Retina (tissue), 1 donor: ENCODE data around the gene DHX16.
"Not testable (repeated sequence)": the region's sequence is repeated elsewhere in the genome, so short reads cannot be mapped to it uniquely, and the experiment has no call there.

Experiments used
- DNase-seq: peaks from one replicate; pipeline ENCODE4 v3.0.0-alpha.2; 2016

Gene DHX16

DNA sequence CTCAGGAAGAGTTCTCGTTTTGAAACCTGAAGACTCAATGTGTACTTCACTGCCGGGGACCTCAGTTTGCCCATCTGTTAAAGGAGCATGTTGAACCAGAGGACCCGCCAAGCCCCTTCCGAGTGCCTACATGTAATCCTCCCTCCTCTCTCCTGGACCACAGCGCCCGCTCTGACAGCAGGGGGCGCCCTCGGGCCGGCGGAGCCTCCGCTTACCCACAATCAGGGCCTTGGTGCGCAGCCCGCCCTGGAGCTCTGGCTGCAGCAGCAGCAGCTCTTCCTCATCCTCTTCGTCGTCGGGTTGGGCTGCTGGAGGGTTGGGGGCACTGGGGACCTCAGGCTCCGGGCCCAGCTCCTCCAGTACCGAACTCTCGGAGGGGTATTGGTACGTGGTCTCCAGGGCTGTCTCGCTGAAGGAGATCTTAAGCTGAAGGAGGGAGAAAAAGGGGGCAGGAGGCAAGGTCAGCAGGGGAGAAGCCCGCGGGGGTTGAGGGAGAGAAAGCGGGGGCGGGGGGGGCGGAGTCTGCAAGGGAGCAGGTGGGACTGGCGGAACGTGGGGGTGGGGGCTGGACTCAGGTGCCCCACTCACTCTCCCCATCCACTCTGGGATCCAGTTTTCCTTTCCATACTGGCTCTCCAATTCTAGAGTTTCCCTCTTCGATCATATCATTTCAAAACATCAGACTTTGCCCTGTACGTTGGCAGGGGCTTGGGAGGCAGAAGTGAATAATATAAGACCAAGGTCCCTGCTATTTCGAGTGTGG, 6.3 kb upstream of the DHX16 start:
- DNase-seq: peak; percentile 92

DNA sequence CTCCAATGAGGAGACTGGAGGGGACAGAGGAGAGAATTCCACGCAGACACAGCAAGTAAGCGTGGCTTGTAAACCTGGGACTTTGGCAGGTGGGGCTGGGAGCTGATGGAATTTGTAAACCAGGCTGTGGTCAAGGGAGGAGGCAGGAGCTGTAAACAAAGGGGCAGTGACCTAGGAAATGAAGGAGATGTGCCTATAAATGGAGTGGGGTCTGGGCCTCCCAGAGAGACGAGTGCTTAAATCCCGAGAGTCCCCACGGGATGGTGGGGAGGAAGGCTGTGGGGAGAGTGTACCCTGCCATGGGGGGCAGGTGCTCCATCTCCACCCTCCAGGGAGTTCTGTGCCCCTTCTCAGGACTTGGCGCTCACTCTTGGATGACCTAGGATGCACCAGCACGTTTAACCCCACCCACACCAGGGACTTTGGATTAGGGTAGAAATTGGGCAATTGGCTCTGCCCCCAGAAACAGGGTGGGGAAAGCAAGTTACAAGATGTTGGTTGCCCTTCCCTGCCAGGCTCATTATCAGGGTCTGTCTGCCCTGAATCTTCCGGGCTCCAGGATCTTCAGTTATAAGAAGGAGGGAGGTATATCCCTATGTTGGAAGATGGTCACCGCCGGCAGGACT, 4.0 kb upstream of the DHX16 start:
- DNase-seq: no peak

DNA sequence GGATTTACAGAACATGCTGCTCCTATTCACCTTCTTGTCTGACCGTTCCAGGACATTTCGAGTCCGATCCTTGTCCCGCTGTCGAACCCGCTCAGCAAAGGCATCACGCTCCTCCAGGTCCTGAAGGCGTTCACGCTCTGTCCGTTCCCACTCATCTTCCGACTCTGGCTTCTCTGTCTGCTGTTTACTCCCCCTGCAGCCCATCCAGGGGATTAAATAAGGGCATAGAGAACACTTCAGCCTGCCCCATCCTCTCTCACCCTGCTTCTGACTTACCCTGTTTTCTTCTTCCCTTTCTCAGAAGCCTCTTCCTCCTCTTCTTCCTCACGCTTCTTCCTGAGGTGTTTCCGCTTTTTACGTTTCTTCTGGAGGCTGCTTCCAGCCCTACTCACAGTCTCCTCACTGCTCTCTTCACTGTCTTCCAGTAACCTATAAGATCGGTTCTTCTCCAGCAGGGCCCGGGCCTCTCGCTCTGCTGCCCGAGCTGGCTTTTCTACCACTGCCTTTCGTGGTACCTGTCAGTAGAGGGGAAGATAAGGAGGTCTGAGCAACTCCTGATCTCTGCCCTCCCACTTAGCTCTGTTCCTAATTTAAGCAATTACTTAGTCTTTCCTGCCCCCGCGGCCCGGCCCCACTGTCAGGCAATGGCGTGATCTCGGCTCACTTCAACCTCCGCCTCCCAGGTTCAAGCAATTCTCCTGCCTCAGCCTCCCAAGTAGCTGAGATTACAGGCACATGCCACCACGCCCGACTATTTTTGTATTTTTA, 1.9 kb downstream of the DHX16 start:
- DNase-seq: no peak

DNA sequence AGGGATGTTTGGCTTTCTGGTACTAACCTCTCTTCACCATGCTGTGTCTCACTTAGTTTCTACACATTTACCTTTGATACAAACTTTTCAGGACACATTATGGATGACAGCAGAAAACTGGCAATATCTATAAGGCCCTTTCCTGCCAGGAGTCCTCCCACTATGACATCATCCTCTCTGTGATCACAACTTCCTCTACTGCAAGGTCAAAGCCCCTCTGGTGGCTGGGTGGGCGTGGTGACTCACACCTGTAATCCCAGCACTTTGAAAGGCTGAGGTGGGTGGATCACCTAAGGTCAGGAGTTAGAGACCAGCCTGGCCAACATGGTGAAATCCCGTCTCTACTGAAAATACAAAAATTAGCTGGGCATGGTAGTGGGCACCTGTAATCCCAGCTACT, 6.5 kb downstream of the DHX16 start:
- not testable (repeated sequence) for DNase-seq

DNA sequence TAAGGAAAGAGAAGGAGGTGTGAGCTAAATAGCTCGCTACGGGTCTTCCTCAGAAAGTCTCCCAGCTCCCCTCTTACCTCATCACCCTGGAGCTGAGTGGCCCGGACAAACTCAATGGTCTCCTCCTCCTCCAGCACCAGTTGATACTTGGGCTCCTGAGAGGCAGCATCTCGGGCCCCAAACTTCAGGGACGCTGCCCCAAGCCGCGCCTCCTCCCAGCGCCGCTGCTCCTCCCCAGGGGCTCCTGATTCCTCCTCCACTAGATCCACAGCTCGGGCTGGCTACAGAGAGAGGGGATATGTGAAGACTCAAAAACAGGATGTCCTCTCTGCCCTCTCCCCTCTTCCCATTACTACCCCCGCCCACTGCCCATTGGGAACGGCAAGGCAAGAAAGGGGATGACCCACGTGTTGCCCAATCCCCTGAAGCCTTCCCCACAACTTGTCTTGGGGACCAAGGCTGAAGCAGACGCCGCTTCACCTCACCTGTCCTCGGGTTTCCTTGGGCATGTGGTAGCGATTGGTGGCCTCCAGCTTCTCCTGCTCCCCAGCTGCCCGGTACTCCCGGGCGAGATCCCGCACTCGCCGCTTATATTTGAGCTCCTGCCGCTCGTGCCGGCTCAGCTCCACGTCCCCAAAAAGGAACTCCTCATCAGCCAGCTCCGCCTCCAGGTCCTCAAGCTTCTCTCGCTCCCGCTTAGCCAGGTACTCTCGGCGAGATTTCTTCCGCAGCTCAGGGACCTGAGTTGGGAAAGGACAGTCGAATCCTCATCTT, 7.6 kb downstream of the DHX16 start:
- DNase-seq: no peak

DNA sequence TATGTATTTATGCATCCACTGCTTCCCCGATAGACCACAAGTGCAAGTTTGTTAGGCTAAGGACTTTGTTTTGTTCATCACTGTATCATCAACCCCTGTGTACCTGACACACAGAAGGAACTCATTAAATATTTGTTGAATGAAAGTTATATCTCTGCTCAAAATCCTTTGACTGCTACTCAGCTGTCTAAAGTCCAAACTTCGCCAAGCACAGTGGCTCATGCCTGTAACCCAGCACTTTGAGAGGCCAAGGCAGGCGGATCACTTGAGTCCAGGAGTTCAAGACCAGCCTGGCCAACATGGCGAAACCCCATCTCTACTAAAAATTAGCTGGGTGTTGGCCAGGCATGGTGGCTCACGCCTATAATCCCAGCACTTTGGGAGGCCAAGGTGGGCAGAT, 14.9 kb downstream of the DHX16 start:
- not testable (repeated sequence) for DNase-seq

DNA sequence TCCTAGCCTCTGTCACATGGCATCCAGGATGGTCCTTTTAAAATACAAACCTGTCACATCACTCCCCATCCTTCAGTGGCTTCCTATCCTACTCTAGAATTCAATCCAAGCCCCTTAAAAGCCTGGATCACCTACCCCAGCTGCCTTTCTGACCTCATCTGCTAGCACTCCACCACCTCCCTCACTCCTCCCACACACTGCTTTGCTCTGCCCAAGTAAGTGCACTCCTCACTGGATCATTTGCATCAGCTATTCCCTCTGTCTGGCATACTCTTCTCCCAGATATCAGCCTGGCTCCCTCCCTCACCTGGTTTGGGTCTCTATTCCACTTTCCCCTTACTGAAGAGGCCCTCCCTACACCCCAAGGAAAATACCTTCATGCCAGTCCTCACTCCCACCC, 15.4 kb downstream of the DHX16 start:
- no peak for DNase-seq

DNA sequence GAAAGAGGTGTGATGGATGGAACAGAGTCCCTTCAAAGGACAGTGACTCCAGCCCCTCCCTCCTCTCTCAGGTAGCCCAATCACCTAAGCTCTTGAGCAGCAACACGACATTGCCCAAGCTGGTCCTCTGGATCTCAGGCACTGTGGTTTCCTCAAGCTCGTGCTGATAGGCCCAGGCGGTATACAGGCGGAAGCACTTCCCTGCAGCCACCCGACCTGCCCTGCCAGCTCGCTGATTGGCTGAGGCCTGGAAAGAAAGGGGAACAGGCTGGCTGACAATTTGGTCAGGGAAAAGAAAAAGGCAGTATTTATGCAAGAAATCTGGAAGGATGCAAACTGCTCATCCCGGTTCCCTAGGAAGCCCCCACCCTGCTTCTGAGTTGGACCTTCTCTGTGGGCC, 16.3 kb downstream of the DHX16 start:
- DNase-seq: no peak

DNA sequence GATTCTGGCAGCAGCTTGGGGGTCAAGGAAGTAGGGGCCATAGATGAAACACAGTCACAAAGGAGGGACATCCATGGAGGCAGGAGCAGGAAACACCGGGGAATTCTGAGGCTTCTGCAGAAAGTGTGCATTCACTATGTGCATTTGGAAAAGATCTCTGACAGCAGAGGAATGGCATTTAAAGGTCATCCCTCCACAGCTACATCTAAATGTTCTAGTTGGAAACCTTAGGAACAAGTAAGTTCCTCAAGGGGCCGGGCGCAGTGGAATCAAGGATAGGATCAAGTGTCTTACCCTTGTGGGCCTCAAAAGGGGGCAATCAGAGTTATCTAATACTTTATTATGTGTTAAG, 17.1 kb downstream of the DHX16 start:
- no peak for DNase-seq

DNA sequence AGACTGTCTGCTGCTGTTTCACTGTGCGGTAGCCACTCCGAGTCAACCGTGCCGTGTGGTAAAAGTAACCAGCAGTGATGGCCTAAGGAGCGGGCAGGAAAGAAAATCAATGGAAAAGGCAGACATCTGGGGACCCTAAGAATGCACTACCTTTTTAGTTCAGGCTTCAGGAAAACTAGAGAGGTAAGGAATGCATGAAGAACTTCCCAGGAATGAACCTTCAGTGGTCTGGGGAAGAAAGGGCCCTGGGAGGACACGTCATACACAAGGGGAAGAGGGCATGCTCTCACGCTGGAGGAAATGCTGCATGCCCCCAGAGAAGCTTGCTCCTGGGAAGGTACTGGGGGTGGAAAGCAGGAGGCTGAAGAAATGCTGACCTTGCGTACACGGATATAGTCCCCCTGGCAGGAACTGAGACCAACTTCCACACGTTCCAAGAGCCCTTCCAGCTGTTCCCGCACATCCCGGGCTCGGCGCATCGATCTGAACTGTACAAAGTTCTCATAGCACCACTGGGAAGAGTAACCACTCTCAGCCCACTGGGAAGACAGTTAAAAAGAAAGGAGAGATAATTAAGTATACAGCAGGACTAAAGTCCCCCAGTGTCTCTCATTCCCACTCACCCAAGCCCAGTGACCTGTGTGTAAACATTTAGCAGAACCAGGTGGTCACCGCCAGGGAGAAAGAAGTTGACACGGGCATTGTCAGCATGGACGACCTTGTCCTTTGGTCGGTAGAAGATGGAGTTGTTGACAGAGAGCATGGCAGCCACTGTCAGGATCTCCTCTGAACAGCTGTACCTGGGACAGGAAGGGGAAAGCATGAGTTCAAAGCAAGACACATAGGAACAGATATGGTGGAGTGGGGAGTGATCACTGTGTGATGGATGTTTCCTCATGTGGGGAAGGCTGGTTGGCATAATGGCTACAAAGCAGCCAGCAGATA, 17.7 kb downstream of the DHX16 start:
- no peak for DNase-seq

DNA sequence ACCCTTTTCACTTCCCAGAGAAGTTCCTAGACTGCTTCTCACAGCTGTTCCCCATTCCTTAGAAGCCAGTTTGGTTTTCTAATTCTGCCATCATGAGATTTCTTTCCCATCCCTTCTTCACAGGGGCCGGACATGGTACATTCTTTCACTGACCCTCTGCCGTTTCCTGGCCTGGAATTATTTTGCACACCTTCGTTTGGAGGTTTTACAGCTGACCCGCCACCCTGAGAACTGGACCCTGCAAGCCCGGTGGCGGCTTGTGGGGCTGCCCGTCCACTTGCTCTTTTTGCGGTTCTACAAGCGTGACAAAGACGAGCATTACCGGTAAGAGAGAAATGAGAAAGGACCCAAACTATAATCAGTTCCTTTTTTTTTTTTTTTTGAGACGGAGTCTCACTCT, 21.7 kb downstream of the DHX16 start:
- DNase-seq: no peak

DNA sequence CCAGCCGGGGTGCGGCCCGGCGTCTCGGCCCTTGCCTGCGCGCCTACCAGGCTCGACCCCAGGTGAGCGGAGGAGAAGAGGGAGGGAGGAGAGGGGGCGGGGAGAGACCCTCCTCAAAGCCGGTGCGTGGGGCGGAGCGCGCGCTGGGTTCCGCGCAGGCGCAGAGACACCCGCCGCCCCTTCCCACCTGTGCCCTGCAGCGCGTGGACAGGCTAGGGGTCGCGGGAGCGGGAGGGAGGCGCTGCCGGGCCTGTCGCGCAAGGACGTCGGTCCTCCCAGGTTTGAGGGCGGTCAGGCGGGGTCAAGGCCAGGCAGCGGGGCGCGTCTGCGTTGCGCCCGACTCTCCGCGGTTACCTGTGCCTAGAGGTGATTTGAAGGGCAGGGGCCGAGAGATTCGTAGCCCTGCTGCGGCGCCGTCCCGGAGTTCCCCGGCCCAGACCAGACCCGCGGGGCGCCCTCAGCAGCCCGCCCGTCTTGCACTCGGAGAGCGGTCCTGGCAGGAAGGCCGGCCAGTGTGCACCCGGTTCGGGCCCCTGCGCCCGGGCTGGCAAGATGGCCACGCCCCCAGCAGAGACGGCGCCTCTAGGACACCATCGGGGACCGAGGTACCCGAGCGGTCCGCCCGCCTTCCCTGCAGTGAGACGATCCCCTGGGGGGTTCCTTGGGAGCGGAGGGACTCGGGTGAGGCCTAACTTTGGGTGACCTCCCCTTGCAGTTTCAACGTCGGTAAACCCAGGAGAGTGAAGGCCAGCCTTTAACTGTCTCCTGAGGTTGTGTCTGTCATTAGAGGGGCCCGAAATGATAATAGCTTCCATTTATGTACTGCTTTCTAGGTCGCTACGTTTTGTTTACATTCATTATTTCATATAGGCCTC, 25.3 kb downstream of the DHX16 start:
- DNase-seq: peak; percentile 96

DNA sequence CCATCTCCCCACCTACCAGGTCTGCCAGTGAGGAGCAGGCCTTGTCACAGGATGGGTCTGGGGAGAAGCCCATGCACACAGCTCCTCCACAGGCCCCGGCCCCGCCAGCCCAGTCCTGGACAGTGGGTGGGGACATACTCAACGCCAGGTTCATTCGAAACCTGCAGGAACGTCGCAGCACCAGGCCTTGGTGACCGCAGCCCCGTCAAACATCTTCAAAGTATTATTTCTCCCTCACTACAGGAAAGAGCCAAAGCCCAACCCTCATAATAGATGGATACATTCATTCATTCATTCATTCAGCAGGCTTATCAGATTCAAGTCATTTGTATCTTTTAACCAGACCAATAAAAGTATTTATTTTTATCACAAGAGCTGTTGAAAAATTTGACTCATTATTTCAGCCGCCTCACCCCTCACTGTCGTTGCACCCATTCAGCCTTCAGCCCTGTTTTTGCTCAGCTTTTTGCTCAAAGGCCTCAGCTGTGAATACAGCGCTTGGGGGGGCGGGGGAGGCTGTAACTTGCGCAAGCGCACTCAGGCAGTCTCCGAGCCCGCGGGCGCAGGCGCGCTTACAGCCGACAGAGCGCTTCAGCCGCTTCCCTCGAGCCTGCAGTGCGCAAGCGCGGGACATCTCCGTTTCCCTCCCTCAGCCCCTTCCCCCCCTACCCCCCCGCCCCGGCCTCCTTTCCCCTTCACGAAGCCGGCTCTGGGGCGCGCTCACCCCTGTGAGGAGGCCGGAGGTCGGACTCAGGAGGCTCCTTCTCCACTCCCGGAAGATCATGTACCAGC, 26.2 kb downstream of the DHX16 start, which contains the start of gene C6orf136:
Gene C6orf136 (plus strand): TSS at position 684 of the 792 bp plus-strand sequence. CDS start 99 bp downstream, at position 783.
- no peak for DNase-seq

DNA sequence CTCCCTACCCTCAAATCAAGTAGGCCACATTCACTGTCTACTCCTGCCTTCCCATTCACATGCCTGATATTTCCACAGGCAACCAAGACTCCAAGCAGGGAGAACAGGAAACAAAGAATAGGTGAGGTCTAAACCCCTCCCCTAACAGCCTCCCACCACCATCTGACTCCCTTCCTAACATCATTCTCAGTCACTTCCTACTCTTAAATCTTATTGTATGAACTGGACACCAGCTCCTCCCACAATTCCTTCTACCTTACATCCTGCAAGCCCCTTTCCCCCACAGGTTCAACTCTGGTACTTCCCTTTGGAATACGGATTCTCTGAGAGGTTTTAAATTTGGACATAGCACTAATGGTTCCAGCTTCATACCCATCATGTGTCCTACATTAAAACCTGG, 26.8 kb downstream of the DHX16 start:
- DNase-seq: no peak

DNA sequence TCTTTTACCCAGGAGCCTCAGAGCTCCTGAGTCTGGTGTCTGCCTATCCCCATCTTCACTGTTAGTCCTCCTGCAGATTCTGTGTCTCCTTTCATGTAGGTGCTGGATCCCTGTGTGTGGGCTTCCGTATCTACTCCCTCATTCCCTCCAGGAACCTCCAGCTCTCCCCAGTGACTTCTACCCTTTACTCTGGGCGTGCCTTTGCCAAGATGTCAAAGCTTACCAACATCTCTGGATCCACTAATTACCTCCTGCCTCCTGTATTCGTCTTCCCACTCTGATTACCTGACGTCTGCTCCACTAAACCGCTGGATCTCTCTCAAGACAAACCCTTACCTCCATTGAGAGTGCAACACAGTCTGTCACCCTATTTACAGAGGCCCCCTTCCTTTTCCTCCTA, 28.0 kb downstream of the DHX16 start:
- no peak for DNase-seq

DNA sequence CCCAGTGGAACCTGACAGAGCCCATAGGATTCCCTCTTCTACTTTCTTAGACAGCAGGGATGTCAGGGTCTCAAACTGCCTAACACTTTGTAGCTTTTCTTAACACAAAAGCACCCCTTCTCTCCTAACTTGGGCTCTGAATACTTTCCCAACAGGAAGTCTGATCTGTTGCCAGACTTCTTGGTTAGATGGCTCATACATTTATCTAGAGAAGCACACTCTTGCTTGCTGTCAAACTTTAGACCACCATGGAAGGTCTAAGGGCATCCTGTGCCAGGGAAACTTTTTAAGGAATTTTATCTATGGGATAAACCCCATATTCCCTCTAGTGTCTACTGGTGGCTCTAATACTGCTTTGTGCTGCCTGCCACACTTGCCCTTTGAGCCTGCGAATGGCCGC, 29.1 kb downstream of the DHX16 start:
- DNase-seq: no peak

DNA sequence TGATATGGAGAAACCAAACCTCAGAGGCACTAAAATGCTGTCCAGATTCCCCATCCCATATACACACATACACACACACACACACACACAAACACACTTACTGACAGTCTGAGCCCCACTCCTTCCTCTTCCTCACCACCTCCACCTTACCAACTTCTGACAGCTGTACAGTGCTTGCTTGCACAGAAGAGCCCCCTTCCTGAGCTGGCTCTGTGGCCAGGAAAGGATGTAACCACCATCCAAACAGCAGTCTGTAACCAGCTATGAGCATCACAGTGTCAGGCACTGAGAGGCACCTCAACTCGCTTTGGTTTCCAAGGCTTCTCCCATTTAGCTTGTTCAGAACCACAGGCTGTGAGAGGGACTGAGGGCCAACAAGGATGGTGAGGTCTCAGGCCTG, 31.8 kb downstream of the DHX16 start:
- DNase-seq: no peak

DNA sequence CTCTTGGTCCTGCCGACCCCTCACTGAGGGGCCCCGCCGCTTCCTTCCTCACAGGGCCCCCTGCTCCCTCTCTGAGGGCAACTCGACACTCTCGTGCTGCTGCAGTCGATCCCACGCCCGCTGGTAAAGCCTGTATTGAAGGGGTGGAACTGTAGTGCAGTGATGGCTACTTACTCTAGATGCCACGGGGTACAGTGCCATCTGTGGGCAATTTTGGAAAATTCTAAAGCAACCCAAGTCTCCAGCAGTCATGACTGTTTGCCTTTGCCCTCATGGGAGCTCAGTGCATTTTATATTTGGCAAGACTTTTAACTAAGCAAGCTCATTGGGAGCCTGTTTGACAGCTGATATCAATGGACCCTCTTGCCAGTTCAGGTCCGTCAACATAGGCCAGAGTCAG, 32.3 kb downstream of the DHX16 start:
- DNase-seq: no peak

DNA sequence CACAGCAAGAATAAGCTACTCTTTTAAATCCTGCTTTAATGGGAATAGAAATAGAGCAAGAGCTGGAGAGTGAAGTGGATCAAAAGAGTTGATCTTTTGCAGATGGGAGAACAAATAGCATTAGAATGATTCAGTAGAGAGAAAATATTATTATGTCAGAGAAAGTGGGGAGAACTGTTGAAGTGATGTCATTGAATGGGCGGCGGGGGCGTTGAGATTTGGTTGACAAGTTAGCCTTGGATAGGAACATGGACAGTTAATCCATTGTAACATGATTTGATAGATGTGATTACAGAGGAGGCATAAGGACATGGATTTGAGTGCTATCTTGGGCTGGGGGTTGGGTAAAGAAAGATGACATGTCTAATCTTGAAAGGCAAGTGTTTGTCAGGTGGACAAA, 37.0 kb downstream of the DHX16 start:
- no peak for DNase-seq
